GM19452 (cell line): ENCODE results near the gene NRIP2.
"Not testable (repeated sequence)": the region's sequence is repeated elsewhere in the genome, so short reads cannot be mapped to it uniquely, and the experiment has no call there.

Source experiments
- ATAC-seq: cut with Tn5 transposase; IDR thresholded peaks from one replicate; pipeline ENCODE4 v1.9.1; 2021; ENCODE audit not compliant: unreplicated experiment

NRIP2 gene, protein sequence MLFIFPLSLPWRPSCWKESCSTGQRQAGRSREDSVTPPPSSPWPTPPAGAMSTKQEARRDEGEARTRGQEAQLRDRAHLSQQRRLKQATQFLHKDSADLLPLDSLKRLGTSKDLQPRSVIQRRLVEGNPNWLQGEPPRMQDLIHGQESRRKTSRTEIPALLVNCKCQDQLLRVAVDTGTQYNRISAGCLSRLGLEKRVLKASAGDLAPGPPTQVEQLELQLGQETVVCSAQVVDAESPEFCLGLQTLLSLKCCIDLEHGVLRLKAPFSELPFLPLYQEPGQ

DNA sequence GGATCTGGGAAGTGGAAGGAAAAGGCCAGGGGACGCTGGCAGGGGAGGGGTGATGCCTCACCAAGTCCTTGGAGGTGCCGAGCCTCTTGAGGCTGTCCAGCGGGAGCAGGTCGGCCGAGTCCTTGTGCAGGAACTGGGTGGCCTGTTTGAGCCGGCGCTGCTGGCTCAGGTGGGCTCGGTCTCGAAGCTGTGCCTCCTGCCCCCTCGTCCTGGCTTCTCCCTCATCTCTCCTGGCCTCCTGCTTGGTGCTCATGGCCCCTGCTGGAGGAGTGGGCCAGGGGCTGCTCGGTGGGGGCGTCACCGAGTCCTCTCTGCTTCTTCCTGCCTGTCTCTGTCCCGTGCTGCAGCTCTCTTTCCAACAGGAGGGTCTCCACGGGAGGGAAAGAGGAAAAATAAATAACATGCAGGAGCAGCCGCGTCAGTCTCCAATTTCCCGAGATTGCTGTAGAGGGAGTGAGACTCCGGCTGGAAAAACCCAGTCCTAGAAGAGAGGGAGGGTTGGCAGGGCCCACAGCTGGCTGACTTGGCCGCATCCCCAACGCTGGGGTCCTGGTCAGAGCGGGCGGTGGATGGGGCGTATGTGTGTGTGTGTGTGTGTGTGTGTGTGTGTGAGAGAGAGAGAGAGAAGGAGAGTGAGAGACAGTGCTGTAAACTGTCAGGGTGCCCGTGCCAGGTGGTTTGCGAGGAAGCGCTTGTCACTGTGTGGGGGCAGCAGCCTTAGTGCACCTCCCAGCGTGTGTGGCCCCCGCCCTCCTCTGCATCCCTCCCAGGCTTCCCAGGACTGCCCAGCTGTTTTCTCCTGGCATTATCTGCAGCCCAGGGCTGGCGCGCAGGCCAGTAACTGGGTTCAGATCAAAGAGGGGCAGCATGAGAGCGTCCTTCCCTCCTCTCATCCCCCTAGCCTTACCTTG, at the start of gene NRIP2:
TSS of gene NRIP2 (minus strand) at position 455 of the 911 bp plus-strand sequence. CDS start at position 403, 52 bp downstream.
- no peak for ATAC-seq

DNA sequence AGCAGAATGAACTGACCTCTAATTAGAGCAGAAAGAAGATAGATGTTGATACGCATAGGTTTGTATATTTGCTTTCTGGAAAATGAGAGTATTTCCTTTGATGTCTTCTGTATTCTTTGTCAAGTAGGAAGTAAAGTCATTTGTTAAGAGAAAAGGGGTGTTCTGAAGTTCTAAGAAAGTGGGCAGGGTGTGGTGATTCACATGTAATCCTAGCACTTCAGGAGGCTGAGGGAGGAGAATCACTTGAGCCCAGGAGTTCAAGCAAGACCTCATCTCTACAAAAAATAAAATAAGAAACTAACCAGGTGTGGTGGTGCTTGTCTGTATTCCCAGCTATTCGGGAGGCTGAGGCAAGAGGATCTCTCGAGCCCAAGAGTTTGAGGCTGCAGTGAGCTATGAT, 45.0 kb upstream of the NRIP2 start:
- no peak for ATAC-seq

DNA sequence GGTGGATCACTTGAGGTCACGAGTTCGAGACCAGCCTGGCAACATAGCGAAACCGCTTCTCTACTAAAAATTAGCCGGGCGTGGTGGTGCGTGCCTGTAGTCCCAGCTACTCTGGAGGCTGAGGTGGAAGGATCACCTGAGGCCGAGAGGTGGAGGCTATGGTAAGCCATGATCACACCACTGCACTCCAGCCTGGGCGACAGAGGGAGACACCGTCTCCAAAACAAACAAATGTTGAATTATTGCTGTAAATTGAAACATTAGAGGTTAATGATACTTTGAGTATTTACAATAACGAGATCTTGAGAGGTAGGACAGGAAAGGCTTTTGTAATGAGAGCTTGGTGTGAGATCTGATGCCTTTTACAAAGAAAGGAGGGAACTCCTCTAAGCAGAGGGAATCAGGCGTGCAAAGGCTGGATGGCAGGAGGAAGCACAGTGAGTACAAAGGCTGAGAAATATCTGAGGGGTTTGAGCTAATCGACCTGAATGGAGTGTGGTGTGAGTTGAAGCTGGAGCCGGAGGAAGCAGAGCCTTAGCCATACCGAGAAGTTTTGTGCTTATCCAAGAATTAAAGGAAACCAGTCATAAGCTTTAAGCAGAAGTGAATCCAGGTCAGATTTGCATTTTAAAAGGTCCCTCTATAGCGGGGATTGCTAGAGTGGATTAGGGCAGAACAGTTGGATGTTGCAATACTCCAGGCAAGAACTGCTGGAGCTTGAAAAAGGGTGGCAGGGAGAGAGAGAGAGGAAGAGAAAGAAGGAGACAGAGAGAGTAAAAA, 43.3 kb upstream of the NRIP2 start:
- no peak for ATAC-seq

DNA sequence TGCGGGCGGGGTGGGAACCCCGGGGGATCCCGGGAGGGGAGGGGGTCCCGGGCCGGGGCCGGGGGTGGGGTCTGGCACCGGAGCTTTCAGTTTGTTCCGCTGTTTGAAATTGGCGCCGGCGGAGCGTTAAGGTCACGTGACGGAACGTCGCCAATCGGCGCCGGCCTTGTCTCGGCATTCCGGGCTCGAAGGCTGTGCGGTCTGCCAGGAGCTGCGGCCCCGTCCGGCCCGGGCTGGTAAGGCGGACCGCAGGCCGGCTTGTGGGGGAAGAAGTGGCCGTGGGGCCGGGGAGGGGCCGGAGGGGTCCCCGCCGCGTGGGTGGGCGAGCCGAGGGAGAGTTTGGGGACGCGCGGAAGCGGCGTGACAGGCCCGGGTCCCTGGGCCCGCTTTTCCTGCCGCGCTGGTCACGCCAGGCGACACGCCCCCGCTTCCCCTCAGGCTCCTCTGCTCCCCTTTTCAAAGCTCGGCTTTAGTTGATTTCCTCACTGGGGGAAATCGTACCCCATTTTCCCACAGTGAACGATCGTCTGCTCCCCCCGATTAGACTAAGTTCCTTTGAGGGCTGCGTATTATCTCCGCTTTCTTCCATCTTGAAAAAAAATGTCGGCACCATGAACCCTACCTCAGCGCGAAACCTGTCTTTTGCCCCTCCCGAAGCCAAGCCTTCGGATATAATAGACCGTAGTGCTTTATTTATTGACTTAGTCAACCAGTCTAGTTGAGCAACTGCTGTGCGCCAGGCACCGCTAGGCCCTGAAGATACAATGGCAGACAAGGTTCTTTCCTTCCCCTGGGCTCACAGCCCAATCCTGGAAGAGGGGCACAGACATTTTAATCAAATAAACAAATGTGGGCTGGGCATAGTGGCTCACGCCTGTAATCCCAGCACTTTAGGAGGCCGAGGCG, 42.5 kb upstream of the NRIP2 start, which contains the start of the genes FOXM1 and RHNO1:
TSS of gene FOXM1 (minus strand) at position 128 of the 906 bp plus-strand sequence. CDS start 2,696 bp downstream, outside the sequence.
TSS of gene RHNO1 (plus strand) at position 177 of the 906 bp plus-strand sequence. CDS start 8,144 bp downstream, outside the sequence.
- peak; percentile 72 for ATAC-seq

DNA sequence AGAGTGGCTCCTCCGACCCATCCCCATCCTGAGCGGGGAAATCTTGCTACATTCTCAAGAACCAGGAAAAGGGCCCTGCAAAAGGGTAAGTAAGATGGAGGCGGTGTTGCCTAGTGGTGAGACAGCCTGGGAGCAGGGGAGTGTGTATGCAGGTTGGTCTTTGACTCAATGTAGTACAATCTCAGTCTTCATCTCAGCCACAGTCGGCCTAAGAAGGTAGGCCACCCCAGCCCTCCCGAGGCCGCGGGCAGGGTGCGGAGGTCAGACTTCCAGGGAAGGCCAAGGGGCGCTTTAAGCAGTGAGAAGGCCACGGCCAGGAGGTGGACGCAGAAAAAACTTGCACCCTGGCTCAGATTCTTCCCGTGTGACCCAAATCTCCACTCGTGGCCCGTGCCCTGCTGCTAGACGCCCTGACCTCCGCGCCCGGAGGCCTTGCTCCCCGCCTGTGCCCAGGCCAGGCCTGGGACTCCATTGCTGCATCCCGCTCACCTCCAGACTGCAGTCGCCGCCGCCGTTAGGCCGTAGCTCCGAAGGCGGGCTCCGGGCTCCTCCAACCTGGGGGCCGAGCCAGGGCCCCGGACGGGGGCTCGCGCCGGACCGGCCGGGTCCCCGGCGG, 41.7 kb upstream of the NRIP2 start:
- peak; percentile 41 for ATAC-seq

DNA sequence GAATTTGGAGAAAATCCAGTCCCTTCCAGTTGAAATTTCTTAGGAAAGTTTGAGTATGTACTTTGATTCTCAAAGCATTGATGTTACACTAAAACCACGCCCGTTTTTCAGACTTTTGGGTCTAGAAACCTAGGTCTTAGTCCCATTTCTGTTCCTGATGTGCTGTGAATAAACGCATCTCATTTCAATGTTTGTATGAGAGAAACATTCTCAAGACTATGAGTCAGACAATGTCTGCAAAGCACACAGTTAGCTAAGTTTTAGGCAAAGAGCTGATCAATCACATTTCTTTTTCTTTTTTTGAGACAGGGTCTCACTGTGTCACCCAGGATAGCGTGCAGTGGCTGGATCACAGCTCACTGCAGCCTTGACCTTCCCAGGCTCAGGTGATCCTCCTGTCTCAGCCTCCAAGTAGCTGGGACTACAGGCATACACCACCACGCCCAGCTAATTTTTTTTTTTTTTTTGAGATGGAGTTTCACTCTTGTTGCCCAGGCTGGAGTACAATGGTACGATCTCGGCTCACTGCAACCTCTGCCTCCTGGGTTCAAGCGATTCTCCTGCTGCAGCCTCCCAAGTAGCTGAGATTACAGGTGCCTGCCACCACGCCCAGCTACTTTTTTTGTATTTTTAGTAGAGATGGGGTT, 34.3 kb upstream of the NRIP2 start:
- ATAC-seq: not testable (repeated sequence)

DNA sequence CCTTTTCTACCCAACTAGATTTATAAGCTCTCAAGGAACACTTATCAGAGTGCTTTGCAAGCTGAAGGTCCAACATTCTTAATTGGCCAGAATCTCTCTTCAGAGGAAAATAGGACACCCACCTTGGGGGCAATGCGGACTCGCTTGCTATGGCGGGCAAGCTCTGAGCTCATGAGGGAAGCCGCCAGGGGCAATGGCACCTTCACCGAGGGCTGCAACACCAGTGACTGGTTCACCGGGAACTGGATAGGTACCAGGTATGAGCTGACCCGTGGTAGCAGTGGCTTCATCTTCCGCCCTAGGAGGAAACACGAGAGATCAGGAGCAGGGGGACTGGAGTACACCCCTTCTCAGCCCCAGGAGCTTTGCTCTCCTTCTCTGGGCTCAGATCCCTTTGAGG, 29.4 kb upstream of the NRIP2 start:
- no peak for ATAC-seq

DNA sequence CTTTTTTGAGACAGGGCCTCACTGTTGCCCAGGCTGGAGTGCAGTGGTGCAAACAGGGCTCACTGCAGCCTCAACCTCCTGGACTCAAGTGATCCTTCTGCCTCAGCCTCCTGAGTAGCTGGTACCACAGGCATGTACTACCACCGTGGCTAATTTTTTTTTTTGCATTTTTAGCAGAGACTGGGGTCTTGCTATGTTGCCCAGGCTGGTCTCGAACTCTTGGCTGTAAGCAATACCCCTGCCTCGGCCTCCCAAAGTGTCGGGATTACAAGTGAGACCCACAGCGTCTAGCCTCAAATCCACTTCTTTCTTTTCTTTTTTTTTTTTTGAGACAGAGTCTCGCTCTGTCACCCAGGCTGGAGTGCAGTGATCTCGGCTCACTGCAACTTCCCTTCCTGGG, 28.6 kb upstream of the NRIP2 start:
- not testable (repeated sequence) for ATAC-seq

DNA sequence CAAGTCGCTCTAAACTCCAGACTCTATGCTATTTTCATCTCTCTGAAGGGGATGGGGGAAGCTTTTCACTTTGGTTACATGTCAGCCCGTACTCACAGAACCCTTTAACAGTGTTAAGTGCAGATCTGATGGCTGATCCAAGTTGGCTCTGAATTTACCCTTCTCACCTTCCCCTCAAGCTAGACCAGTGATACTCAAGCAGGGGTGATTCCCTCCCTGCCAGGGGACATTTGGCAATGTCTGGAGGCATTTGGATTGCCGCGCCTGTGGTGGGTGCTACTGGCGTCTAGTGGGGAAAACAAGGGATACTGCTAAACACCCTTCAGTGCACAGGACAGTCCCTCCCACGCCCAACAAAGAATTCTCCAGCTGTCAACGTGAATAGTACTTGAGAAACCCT, 28.0 kb upstream of the NRIP2 start:
- no peak for ATAC-seq

DNA sequence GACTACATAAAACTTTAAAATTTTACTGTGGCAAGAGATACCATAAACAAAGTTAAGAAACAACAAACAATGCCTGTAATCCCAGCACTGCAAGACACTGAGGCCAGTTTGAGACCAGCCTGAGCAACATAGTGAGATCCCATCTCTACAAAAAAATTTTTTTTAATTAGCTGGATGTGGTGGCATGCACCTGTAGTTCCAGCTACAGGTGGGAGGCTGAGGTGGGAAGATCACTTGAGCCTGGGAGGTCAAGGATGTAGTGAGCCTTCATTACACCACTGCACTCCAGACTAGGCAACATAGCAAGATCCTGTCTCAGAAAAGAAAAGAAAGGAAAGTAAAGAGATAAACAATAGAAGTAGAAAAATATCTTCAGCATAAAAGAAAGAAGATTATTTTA, 25.3 kb upstream of the NRIP2 start:
- no peak for ATAC-seq

DNA sequence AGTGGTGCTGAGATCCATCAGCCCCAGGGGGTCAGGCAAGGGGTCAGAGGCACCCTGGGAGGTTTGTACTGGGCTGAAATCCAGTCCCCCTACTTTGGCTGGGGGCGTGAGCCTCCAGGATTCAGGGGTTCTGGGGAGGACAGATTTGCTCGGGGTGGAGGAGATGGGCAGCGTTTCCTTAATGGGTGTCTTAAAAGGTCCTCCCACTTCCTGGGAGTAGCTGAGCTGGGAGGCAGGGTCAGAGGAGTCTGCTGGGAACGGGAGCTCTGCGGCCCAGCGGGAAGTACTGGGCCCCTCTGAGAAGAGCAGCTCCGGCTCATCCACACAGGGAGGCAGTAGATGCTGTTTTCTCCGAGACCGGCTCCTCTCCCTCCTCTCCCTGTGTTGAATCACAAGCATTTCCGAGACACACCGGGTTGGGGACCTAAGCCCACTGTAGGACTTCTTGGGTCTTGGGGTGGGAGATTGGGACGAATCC, 24.1 kb upstream of the NRIP2 start:
- no peak for ATAC-seq

DNA sequence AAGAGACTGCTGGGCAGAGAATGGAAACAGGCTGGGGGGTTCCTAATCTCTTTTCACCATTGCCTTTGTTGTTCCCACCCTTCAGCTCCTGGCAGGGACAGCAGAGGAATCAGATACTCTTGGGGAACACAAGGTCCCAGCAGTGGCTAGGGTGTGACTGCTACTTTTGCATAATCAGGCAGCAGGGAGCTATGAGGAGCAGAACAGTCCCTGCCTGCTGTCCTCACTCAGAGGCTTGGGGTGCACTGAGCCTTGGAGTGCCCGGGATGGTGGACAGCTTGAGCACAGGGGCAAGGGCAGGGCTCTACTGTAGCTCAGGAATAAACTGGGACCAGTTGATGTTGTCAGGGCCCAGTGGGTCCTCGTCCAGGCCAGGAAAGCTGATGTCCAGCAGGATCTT, 23.5 kb upstream of the NRIP2 start:
- no peak for ATAC-seq

DNA sequence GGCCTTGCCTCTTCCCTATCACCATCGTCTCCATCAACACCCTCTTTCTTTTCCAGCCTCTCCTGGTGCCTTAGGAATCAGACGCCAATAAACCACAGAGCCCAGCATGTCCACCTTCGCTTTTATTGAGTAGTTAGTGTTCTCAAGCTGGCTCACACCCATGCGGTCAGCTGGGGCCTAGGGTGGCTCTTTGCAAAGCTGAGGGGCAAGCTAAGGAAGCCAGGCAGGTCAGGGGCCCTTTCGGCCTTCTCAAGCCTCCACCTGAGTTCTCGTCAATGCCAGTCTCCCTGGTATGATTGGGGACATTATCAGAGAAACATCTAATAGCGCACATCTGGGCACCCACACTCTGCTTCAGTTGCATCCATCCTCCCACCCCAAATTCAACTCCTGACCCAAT, 22.7 kb upstream of the NRIP2 start:
- ATAC-seq: no peak

DNA sequence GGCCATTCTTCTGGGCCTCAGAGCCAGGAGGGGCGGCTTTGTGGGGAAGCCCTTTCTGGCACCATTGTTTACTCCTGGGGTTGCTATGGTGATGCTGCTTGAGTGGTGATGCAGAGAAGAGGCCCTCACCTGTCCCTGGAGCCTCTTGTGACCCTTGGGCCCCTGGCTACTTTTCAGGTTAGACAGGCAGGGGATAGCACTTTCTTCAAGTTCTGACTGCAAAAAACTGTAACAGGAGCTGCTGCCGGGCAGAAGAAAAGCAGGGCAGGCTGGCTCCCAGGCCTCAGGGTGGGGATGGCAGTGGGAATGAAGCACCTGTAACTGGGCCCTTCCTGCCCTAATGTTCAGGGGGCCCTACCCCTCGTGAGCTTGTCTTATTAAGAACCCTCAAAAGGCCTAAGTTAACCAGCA, 22.2 kb upstream of the NRIP2 start, which contains the start of gene TEX52:
TSS of gene TEX52 (minus strand) at position 19 of the 411 bp plus-strand sequence. CDS start at position 6, 13 bp downstream.
- no peak for ATAC-seq

DNA sequence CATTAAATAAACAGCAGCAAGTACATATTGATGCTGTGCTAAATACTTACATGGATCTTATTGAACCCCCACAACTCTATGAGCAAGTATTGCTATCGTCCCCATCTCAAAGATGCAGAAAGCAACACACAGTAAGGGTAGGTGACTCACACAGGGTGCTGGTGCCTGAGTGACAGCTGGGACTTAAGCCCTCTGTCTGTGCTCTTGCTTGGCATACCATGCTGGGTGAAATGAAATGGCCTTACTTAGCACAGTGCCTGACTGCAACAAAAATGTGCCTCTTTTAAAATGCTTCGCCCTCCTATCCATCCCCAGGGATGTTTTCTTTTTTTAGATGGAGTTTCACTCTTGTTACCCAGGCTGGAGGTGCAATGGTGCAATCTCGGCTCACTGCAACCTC, 21.2 kb upstream of the NRIP2 start:
- ATAC-seq: no peak

DNA sequence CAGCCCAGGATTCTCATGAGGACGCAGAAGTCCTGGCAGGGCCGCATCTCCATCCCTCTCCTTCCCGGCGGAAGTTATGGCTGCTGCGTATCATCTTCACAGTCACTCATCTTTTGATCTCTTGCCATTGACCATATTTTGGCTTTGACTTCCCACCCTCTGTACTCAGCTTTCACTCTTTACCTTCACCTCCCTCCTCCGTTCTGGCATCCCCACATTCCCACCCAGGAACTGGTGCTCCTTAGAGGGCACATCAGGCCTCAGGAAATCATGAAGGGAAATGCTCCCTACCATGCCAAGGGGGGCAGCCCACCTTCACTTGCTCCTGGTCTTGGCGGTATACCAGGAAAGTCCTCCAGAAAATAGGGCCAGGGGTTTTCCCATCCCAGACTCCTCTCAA, 20.7 kb upstream of the NRIP2 start:
- ATAC-seq: no peak

DNA sequence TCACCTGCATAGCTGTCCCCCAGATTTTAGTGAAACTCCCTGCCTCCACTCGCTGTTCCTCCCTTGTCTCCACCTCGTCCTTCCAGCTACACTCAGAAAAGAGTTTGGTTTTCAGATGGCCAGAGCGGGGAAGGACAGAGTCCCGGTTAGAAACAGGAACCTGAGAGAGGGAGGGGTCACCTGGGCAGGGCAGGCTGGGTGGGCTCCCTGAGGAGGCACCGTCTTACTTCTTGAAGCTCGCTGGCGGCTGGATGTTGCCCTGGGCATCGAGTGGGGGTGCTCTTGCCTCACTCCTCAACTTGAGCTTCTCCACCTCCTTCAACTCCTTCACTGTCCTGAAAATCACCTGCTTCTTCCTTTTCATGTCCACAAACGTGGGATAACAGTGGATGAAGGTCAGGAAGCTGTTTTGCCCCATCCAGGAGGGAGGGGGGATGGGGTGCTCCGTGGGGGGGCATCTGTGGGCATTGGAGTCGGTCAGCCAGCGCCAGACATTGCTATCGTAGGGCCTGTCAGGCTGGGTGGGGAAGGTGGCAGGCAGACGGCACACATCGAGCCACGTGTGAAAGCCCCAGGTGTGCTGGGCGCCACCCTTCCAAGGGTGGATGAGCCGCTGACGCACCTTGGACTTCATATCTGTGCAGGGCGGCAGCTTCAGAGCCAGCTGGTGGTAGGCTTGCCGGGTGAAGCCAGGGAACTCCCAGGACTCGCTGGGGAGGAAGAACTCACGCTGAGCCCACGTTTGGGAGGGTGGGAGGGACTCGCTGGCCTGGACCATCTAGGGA, 20.0 kb upstream of the NRIP2 start:
- no peak for ATAC-seq

DNA sequence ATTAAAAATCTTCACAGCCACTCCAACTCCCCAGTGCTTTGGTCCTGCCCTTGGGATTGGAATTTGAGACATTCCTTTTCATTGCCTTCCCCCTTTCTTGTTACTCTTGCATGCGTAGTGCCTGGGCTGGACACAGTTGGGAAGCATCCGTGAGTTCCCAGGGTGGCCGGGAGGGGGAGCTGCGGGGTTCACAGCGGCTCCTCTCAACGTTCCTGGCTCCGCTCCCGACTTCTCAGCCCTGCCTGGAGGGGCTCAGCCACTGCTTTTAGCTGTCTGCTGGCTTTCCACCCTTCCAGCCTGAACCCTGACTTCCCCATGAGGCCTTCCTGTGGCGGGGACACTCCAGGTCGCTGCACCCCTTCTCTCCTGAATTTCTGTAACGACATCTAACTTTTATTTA, 18.8 kb upstream of the NRIP2 start:
- ATAC-seq: no peak
